GM21737 (cell line): ENCODE results near the gene ATP6V0A1.
"Not testable (repeated sequence)": the region's sequence is repeated elsewhere in the genome, so short reads cannot be mapped to it uniquely, and the experiment has no call there.

ENCODE experiments used
- ATAC-seq: cut with Tn5 transposase; IDR thresholded peaks from one replicate; pipeline ENCODE4 v1.9.1; 2021; ENCODE audit warnings: mild to moderate bottlenecking, moderate library complexity; ENCODE audit not compliant: unreplicated experiment

Gene ATP6V0A1

GRCh38 chr17:42458497-42459255 lies at the start of gene ATP6V0A1:
ATP6V0A1 (plus strand) TSS chr17:42458878; CDS start chr17:42460895, 2,017 bp downstream.
- ATAC-seq = peak; percentile 76

GRCh38 chr17:42409523-42410318 lies 49.0 kb upstream of the ATP6V0A1 start:
- ATAC-seq = no peak

- ATAC-seq = no peak
These were observed 48.4 kb upstream of the ATP6V0A1 start for GRCh38 chr17:42410319-42410685.

GRCh38 chr17:42411361-42411760 lies 47.3 kb upstream of the ATP6V0A1 start:
- ATAC-seq = no peak

- ATAC-seq = no peak
These were observed 46.6 kb upstream of the ATP6V0A1 start for GRCh38 chr17:42411905-42412679.

GRCh38 chr17:42413464-42414040 lies 45.1 kb upstream of the ATP6V0A1 start:
- ATAC-seq = no peak

- no peak for ATAC-seq
These were observed 43.8 kb upstream of the ATP6V0A1 start for GRCh38 chr17:42414704-42415409.

- ATAC-seq = not testable (repeated sequence)
These were observed 40.7 kb upstream of the ATP6V0A1 start for GRCh38 chr17:42417981-42418380.

- ATAC-seq = no peak
These were observed 37.6 kb upstream of the ATP6V0A1 start for GRCh38 chr17:42421136-42421506.

GRCh38 chr17:42421507-42422338 lies 37.0 kb upstream of the ATP6V0A1 start:
- ATAC-seq = no peak

- no peak for ATAC-seq
These were observed 36.2 kb upstream of the ATP6V0A1 start for GRCh38 chr17:42422412-42422957.

GRCh38 chr17:42422958-42423712 lies 35.5 kb upstream of the ATP6V0A1 start, which contains the start of gene CAVIN1:
CAVIN1 (minus strand) TSS chr17:42423256; CDS start chr17:42423097, 159 bp downstream.
- ATAC-seq = no peak

GRCh38 chr17:42423766-42424165 lies 34.9 kb upstream of the ATP6V0A1 start:
- no peak for ATAC-seq

GRCh38 chr17:42424991-42425610 lies 33.6 kb upstream of the ATP6V0A1 start:
- no peak for ATAC-seq

- no peak for ATAC-seq
These were observed 30.3 kb upstream of the ATP6V0A1 start for GRCh38 chr17:42428141-42428944.

GRCh38 chr17:42429726-42430447 lies 28.8 kb upstream of the ATP6V0A1 start:
- no peak for ATAC-seq
